Activated CD4-positive, alpha-beta T cell treated with anti-CD3 and anti-CD28 coated beads, Interleukin-2, Interleukin-6, amounts not matched to agents 100 ng/mL and 50 ng/mL, durations not matched to agents 16 hours and 8 hours (primary cell): ENCODE data around the gene NUP160.
"Not testable (repeated sequence)": the region's sequence is repeated elsewhere in the genome, so short reads cannot be mapped to it uniquely, and the experiment has no call there.

Source experiments
- DNase-seq: peaks from one replicate; pipeline ENCODE4 v3.0.0-alpha.2; 2020

Gene NUP160

GRCh38 chr11:47863189-47863897 lies 15.2 kb upstream of the NUP160 start:
- peak; percentile 38 for DNase-seq

GRCh38 chr11:47861728-47862127 lies 13.6 kb upstream of the NUP160 start:
- DNase-seq: no peak

GRCh38 chr11:47860536-47860935 lies 12.4 kb upstream of the NUP160 start:
- no peak for DNase-seq

GRCh38 chr11:47857892-47858543 lies 9.9 kb upstream of the NUP160 start:
- DNase-seq: no peak

GRCh38 chr11:47857485-47857884 lies 9.3 kb upstream of the NUP160 start:
- DNase-seq: no peak

GRCh38 chr11:47856186-47856585 lies 8.0 kb upstream of the NUP160 start:
- no peak for DNase-seq

DNA sequence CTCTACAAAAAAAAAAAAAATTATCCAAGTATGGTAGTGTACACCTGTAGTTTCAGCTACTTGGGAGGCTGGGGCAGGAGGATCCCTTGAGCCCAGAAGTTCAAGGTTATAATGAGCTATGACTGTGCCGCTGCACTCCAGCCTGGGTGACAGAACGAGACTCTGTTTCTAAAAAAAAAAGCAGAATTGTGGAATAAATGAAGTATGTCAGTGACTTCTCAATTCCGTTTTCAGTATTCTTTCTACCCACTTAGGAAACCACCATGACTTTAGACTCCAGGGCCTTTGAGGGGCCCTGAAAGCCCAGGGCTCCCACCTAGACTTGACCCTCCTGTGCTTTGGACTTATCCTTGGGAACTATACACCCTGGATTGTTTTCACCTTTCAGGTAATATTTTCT lies 6.5 kb upstream of the NUP160 start:
- DNase-seq: no peak

- no peak for DNase-seq
Measured at GRCh38 chr11:47852053-47852452, 3.9 kb upstream of the NUP160 start.

GRCh38 chr11:47850337-47850736 lies 2.2 kb upstream of the NUP160 start:
- no peak for DNase-seq

GRCh38 chr11:47848700-47849155 lies 578 bp upstream of the NUP160 start:
- DNase-seq: no peak

GRCh38 chr11:47847537-47847891 lies 636 bp downstream of the NUP160 start:
- DNase-seq: no peak

DNA sequence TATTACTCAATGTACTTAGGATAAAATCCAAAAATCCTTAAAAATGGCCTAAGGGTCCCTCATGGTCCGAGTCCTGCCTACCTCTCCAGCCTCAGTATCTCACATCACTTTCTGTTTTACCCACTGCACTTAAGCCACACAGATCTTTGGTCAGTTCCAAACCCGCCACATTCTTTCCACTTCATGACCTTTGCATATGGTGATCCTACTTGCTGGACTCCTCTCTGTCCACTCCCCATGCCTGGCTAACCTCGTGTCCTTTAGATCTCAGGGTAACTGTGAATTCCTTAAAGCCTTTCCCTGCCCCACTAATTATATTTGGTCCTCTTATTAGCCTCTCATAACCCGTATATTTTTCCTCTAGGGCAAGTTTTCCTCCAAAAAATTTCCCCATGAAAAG lies 1.2 kb downstream of the NUP160 start:
- DNase-seq: no peak

DNA sequence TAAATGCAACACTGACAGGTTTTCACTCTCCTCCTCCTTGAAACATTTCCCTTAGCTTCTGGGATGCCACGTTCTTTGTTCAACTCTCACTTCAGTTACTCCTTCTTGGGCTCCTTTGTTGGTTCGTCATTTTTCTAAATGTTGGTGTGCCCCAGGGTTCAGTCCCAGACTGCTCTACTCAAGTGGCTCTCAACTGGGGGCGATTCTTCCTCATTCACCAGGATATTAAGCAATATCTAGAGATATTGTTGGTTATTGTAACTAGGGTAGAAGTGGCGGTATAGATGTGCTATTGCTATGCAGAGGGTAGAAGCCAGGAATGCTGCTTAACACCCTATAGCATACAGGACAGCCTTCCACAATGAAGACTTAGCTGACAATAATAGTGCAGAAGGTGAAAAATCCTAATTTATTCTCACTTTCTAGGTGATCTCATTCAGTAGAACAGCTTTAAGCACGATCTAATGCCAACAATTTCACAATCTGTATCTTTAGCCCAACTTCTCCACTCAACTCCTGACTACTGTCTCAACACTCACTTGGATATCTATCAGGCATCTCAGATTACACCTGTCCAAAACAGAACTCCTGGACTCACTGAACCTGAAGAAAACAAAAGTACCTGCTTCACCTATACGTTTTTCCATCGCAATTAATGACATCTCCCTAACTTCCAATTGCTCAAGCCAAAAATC lies 4.6 kb downstream of the NUP160 start:
- DNase-seq: no peak

- no peak for DNase-seq
Measured at GRCh38 chr11:47842749-47843148, 5.4 kb downstream of the NUP160 start.

GRCh38 chr11:47837929-47838328 lies 10.2 kb downstream of the NUP160 start:
- DNase-seq: no peak

DNA sequence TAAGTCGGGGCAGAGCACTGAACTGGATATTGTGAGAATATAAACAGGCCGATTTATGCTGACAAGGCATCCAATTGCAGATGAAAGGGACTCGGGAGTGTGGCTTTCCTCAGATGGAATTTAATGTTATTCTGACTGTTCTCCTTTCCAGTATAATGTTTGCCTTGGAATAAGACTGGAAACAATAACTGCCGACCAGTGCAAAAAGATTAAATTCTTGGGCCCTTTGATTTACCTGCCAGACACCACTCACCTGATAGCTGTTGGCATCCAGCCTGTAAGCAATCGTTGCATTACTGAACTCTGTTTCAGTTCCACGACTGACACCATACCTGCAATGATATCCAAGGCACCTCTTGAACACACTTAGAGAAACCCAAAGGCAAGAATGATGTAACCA lies 10.9 kb downstream of the NUP160 start:
- no peak for DNase-seq

- not testable (repeated sequence) for DNase-seq
Measured at GRCh38 chr11:47830013-47830412, 18.1 kb downstream of the NUP160 start.

GRCh38 chr11:47828284-47828683 lies 19.9 kb downstream of the NUP160 start:
- no peak for DNase-seq

- not testable (repeated sequence) for DNase-seq
Measured at GRCh38 chr11:47822664-47823063, 25.5 kb downstream of the NUP160 start.

DNA sequence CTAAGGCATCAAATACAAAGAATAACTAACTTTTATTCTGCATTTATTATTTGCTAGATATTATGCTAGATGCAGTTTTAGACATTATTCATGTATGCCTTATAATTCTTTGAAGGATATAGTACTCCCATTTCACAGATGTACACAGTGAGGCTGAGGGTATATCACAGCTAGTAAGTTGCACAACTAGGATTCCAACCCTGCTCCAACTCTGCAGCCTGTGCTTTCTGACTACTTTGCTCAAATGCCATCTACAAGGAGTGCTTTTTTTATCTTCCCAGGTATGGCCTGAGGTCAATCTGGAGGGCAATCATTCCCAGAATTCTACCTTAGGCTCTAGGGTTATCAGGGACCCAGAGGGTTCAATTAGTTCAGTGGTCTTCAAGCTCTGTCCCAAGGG lies 28.4 kb downstream of the NUP160 start:
- no peak for DNase-seq

- no peak for DNase-seq
Measured at GRCh38 chr11:47800759-47801158, 47.4 kb downstream of the NUP160 start.

DNA sequence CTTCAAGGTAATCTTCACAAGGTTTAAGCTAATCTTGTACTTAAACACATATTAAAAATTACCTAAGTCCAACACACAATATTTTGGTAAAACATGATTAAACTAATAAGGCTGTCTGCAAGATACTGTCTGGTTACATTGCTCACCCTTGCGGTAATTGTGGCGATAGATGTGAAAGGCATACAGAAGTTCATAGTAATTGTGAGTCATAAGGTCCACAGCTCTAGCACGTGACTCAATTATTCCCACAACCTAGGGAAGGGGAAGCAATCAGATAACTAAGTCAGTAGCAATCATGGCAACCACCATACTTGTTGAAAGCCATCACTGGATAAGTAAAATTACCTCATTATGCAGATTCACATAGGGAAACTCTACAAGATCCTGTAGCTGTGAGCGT lies 50.5 kb downstream of the NUP160 start:
- peak; percentile 84 for DNase-seq

GRCh38 chr11:47791774-47792430 lies 56.2 kb downstream of the NUP160 start:
- no peak for DNase-seq

DNA sequence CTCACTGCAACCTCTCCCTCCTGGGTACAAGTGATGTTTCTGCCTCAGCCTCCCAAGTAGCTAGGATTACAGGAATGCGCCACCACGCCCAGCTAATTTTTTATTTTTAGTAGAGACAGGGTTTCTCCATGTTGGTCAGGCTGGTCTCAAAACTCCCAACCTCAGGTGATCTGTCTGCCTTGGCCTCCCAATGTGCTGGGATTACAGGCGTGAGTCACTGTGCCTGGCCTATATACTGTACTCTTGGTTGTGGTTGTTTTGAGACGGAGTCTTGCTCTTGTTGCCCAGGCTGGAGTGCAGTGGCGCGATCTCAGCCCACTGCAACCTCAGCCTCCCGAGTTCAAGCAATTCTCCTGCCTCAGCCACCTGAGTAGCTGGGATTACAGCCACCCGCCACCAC lies 58.1 kb downstream of the NUP160 start:
- DNase-seq: not testable (repeated sequence)
